Measurements from ENCODE around the gene WDFY4. TPM values are rescaled to one million over a fixed set of nuclear protein-coding genes. Genes with fewer than 3 reads are reported as not detected.

WDFY4 gene
- polyA plus RNA-seq, 1 donor from 2014 or later: not detected

GRCh38 chr10:48885376-48885775 is 200.7 kb downstream of the WDFY4 start:
- no peaks in the 10 kb centered on the region for H4K20me1 ChIP-seq (ENCODE audit: insufficient read depth)
- H3K4me2 ChIP-seq (ENCODE audit: low read length): no peak overlapping the region
- H3K9ac ChIP-seq (ENCODE audit: low read length): no peak overlapping the region
- H3K9me3 ChIP-seq (ENCODE audit: low read length): no peaks in the 10 kb centered on the region
- no peaks in the 10 kb centered on the region for H3K9me2 ChIP-seq (ENCODE audit: insufficient read depth, low read length)
- H3K27ac ChIP-seq (ENCODE audit: low read length): no peak overlapping the region
- H3K27me3 ChIP-seq (ENCODE audit: insufficient read depth, low read depth, low read length): no peaks in the 10 kb centered on the region
- no peak for TF ChIP-seq REST (IDR thresholded peaks at IDR 0.05; ENCODE audit: borderline replicate concordance)
- no peak for TF ChIP-seq EP300 (conservative IDR thresholded peaks at IDR 0.05; ENCODE audit: poor library complexity, severe bottlenecking)
- TF ChIP-seq TAF1 (IDR thresholded peaks at IDR 0.05; ENCODE audit: low read depth): no peak
- peak; percentile 84 for TF ChIP-seq RAD21 (conservative IDR thresholded peaks at IDR 0.05)
- TF ChIP-seq MXI1 (conservative IDR thresholded peaks at IDR 0.05; ENCODE audit: poor library complexity, severe bottlenecking): no peak
- TF ChIP-seq POLR2AphosphoS5 (IDR thresholded peaks at IDR 0.05): no peak
- no peak for TF ChIP-seq EZH2 (IDR thresholded peaks at IDR 0.05; ENCODE audit: borderline replicate concordance, insufficient read depth, low read length, poor library complexity, severe bottlenecking)
- TF ChIP-seq SMC3 (conservative IDR thresholded peaks at IDR 0.05; ENCODE audit: poor library complexity): peak; percentile 85
- TF ChIP-seq CTCF (IDR thresholded peaks at IDR 0.05; ENCODE audit: poor library complexity, severe bottlenecking): peak; percentile 78
- no peak overlapping the region for H2AFZ ChIP-seq (ENCODE audit: low read depth, low read length)
- H3K79me2 ChIP-seq (replicated peaks; ENCODE audit: insufficient read depth, low read length): no peaks in the 10 kb centered on the region
- no peak overlapping the region for H3K4me3 ChIP-seq (ENCODE audit: low read length)
- H3F3A ChIP-seq (ENCODE audit: insufficient read depth, low read length, poor library complexity, severe bottlenecking): no peaks in the 10 kb centered on the region
- H3K36me3 ChIP-seq (ENCODE audit: insufficient read depth, low read length): no peaks in the 10 kb centered on the region

DNA sequence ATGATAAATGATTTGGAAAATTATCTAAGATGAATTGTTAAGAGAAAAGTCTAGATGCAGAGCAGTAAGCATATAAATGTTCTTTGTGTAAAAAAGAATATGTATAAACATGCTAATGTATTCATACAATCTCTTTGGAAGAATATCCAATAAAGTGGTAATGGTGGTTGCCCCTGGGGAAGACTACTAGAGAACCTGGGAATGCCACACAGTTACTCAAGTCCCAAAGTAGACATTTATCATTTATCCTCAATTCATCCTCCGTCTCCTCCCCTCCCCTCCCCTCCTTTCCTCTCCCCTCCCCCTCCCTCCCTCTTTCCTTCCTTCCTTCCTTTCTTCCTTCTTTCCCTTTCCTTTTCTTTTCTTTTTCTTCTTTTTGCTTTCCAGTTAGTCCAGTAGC is 203.3 kb downstream of the WDFY4 start:
- Histone ChIP-seq H3K9me3 (ENCODE audit: low read length) (no peaks in the 10 kb centered on the region), H3K36me3 (ENCODE audit: insufficient read depth, low read length) (no peaks in the 10 kb centered on the region), H4K20me1 (ENCODE audit: insufficient read depth) (no peaks in the 10 kb centered on the region), H3K9me2 (ENCODE audit: insufficient read depth, low read length) (no peaks in the 10 kb centered on the region), H3K79me2 (replicated peaks; ENCODE audit: insufficient read depth, low read length) (no peaks in the 10 kb centered on the region), H3K9ac (ENCODE audit: low read length) (no peak overlapping the region), H3K4me3 (ENCODE audit: low read length) (no peak overlapping the region), H3K4me2 (ENCODE audit: low read length) (no peak overlapping the region), H3K27ac (ENCODE audit: low read length) (no peak overlapping the region), H3K27me3 (ENCODE audit: insufficient read depth, low read depth, low read length) (no peaks in the 10 kb centered on the region), H3F3A (ENCODE audit: insufficient read depth, low read length, poor library complexity, severe bottlenecking) (no peaks in the 10 kb centered on the region), H2AFZ (ENCODE audit: low read depth, low read length) (no peak overlapping the region)
- TF ChIP-seq REST (IDR thresholded peaks at IDR 0.05; ENCODE audit: borderline replicate concordance) (no peak), EZH2 (IDR thresholded peaks at IDR 0.05; ENCODE audit: borderline replicate concordance, insufficient read depth, low read length, poor library complexity, severe bottlenecking) (no peak), MXI1 (conservative IDR thresholded peaks at IDR 0.05; ENCODE audit: poor library complexity, severe bottlenecking) (no peak), EP300 (conservative IDR thresholded peaks at IDR 0.05; ENCODE audit: poor library complexity, severe bottlenecking) (no peak), RAD21 (conservative IDR thresholded peaks at IDR 0.05) (no peak), SMC3 (conservative IDR thresholded peaks at IDR 0.05; ENCODE audit: poor library complexity) (no peak), POLR2AphosphoS5 (IDR thresholded peaks at IDR 0.05) (no peak), CTCF (IDR thresholded peaks at IDR 0.05; ENCODE audit: poor library complexity, severe bottlenecking) (no peak), TAF1 (IDR thresholded peaks at IDR 0.05; ENCODE audit: low read depth) (no peak)
